GM21825 (cell line): ENCODE measurements around the gene EIF2S3B.
A peak's percentile ranks its signal among the peaks of the same experiment; 100 is the strongest.

ENCODE experiments used
- ATAC-seq: cut with Tn5 transposase; IDR thresholded peaks from one replicate; pipeline ENCODE4 v1.9.1; 2021; ENCODE audit warnings: mild to moderate bottlenecking, moderate library complexity; ENCODE audit not compliant: unreplicated experiment

EIF2S3B gene

DNA sequence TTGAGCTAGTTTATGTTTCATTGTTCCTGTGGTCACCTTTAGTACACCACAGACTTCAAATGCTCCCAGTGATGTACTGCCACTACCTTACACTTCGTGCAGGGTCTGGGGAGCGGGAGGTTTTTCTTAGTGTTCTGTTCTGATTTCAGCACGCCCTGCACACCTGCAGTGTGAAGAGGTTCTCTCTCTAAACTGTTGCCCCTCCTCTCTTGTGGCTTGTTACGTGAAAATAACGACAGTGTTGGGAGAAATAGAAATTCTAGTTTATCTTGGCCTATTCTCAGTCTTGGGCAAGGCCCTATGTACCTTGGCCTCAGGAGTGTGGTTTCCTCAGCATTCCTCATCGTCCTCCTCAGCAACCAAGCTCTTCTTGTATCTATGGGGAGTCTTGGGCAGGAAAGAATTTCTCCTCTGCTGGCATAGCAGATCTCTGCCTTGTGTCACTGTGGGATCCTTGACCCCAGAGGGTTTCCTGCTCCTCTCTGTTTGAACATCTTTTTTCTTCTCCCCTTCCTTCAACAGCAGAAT, 48.6 kb downstream of the EIF2S3B start:
- no peak for ATAC-seq

DNA sequence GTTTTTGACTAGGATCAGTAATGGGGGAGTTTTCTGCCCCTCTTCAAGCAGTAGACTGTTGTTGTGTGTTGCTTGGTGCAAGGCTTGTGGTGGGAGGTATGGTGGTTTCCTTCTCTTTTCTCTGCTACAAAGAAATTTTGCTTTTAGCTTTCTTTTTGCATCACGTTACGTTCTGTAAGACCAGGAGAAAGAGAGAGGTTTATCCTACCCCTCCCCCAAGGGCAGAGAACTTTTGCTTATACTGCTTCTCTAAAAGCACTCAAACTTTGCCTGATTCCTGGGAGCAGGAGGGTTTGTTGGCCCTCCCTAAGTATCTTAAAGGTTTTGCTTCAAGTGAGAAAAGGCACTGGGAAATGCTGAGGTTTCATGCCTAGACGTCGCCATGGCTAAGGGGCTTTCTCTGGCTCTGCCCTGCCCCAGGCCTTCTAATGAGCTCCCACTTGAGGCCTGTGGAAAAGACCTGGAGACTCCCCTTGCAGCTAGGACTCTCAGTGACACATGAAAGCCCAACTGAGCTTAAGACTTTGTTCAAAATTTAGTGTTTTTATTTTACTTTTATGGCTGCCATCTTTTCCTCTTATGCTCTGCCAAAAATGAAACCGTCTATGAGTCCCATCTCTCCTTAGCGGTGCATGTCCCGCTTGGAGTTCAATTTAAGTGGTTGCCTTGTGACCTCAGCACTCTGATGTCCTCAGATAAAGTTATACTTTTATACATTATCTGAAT, 49.2 kb downstream of the EIF2S3B start:
- no peak for ATAC-seq

DNA sequence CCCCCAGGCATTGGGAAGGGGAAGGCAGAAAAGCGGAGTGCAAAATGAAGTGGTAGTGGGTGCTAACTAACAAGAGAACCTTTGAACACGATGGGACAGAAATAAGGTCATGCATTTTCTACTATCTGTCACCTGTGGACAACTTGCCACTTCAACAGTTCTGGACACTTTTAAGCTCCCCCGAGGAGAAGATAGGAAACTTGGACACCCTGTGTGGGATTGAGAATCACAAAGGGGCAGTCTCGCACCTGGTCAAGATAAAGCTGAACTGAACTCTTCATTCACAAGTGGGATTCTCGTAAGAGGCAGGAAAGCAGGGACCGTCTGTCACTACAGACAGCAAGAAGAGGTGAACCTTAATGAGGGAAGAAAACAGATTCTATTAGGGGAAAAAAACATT, 51.6 kb downstream of the EIF2S3B start:
- ATAC-seq = peak; percentile 8

DNA sequence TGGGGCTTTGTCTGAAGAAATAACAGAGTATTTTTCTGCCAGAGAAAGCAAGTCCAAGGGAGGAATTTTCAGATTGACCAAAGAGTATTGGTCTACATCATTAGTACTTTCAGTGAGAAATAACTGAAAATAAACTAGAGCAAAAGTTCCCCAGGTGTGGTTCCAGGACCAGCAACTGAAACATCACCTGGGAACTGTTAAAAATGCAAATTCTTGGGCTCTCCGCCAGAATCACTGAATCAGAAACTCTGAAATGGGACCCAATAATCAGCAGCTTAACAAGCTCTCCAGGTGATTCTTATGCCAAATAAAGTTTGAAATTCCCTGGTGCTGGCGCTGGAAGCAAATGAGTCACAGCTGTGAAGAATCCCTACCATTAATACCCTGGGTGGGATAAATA, 52.1 kb downstream of the EIF2S3B start:
- ATAC-seq = peak; percentile 59
